Heart left ventricle (tissue), 16 donors: Measurements from ENCODE around the gene ZNF770. TPM values are rescaled to one million over a fixed set of nuclear protein-coding genes. Genes with fewer than 3 reads are reported as not detected.

ENCODE experiments used
- ATAC-seq, 4 donors: fragments of 200-7000 bp; cut with Tn5 transposase; one replicate each; pipeline ENCODE4 v1.9.1; 2020 to 2022; ENCODE audit warnings: moderate library complexity in 4 of 4, mild to moderate bottlenecking in 3 of 4, moderate number of reproducible peaks in 1 of 4
- DNase-seq, 5 donors: peaks; one replicate each; pipeline ENCODE4 v3.0.0-alpha.2; 2020
- H3K27ac ChIP-seq, 12 donors: fragments of 200-600 bp; sonication (generic) in 4 of 12; one replicate each; pipeline versions ENCODE4 v1.5.0 to v1.8.0; 2016 to 2022; ENCODE audit warnings: mild to moderate bottlenecking in 2 of 12
- H3K27me3 ChIP-seq, 9 donors: fragments of 200-600 bp; sonication (generic) in 2 of 9; one replicate each; pipeline versions ENCODE4 v1.5.1 to v1.8.0; 2016 to 2022; ENCODE audit warnings: mild to moderate bottlenecking in 3 of 9
- H3K36me3 ChIP-seq, 9 donors: fragments of 200-600 bp; sonication (generic) in 2 of 9; one replicate each; pipeline versions ENCODE4 v1.5.0 to v1.8.0; 2018 to 2022; ENCODE audit warnings: mild to moderate bottlenecking in 2 of 9
- H3K4me1 ChIP-seq, 12 donors: fragments of 200-600 bp; sonication (generic) in 4 of 12; one replicate each; pipeline versions ENCODE4 v1.5.0 to v1.8.0; 2016 to 2022; ENCODE audit warnings: mild to moderate bottlenecking in 3 of 12
- H3K4me3 ChIP-seq, 12 donors: fragments of 200-600 bp; sonication (generic) in 4 of 12; one replicate each; pipeline versions ENCODE4 v1.5.0 to v1.8.0; 2017 to 2022; ENCODE audit warnings: mild to moderate bottlenecking in 9 of 12, moderate library complexity in 4 of 12
- H3K9me3 ChIP-seq, 12 donors: fragments of 200-600 bp; sonication (generic) in 4 of 12; one replicate each; pipeline versions ENCODE4 v1.5.0 to v1.8.0; 2016 to 2022; ENCODE audit warnings: mild to moderate bottlenecking in 1 of 12
- POLR2A ChIP-seq, 2 donors: fragments of 450-650 bp; IDR thresholded peaks; one replicate each; pipeline ENCODE4 v1.6.1; 2017; ENCODE audit warnings: antibody characterized with exemption in 2 of 2, mild to moderate bottlenecking in 2 of 2, moderate library complexity in 2 of 2
- WGBS, 4 donors: extraction: QIAGEN DNeasy Blood & Tissue Kit in 2 of 4; methylation state at CpG; one replicate each; pipeline versions ENCODE4 v1.1.5 to v1.1.7; 2013 to 2018; 5-methylcytosine and 5-hydroxymethylcytosine counted together
- intact Hi-C, 10 donors: fragments of 100-400 bp; cut with DNase I; formaldehyde crosslinking; loops; one replicate each; pipeline versions ENCODE4 v1.11.1 to v1.14.2; 2022
- polyA plus RNA-seq, 2 donors: library from polyadenylated mRNA; stranded (reverse); fragments of 200-250 nt; gene quantifications; one replicate each; pipeline ENCODE4 v1.2.3, GENCODE V29; 2013
- total RNA-seq, 9 donors: library from RNA; depleted of rRNA in 2 of 9; stranded (reverse); fragments of >200 nt in 2 of 9; fragmentation: NEBNext Ultra II Directional in 3 of 9; extraction: Animal tissue kit (Norgen Biotek cat#: 25700) in 3 of 9; gene quantifications; one replicate each; pipeline versions ENCODE4 v1.1.0 to v1.2.4, GENCODE V29; 2016 to 2023
- TF ChIP-seq, protein P1 (sequence below), 12 donors: fragments of 200-600 bp; sonication (generic) in 4 of 12; IDR thresholded peaks; one replicate each; pipeline versions ENCODE4 v1.5.0 to v1.8.0; 2018 to 2022; ENCODE audit warnings: antibody characterized with exemption in 12 of 12, mild to moderate bottlenecking in 5 of 12
- donor health status: ischemic (EF 13 %, LVEDD 7.1; RV severe dilation, severe dysfunction).
- donor health status: healthy with polysubstance abuse.
- donor health status: DM: no; HTN: yes; CAD: no.
- donor health status: DM: no; HTN: no; CAD: no.
- donor health status: ischemic (EF 25% LVEDD 6.9; RV normal size, moderate dysfunction).
- donor health status: ischemic (EF 25% LVEDD 5.7; RV mildly dilated, moderate dysfunction).
- donor health status: healthy.
- donor health status: DM: yes; HTN: yes; CAD: no.
- donor health status: ischemic (EF 35%, LVEDD 5.7; RV mildly dilated, moderate dysfunction).
- donor health status: nonischemic (EF 11% LVEDD 7.7; RV severe dilation, severe dysfunction).
- donor health status: DM: yes; HTN: yes; CAD: no.
- donor health status: PGD.
- donor health status: ischemic (EF 29% LVEDD 5.4; RV normal size, mild dysfunction).
- donor health status: nonischemic (EF 23%, LVEDD 6.1; RV moderate dilation, normal function).

ZNF770 gene
- total and polyA plus RNA-seq, 11 donors = 14.5 to 44.7 (median 36.3) TPM

GRCh38 chr15:34999906-35000305 lies 11.8 kb upstream of the ZNF770 start:
- H3K4me3 ChIP-seq = no peak overlapping the region
- H3K4me1 ChIP-seq = peaks cover 0 to 11% (median 0%) of the 10 kb centered on the region in 12 donors
- intact Hi-C loops = no loop called here
- 86 to 95% (median 92%) methylated on average over 7 of the region's 7 CpGs for WGBS, 4 donors
- DNase-seq (no peak), ATAC-seq (no peak)
- H3K36me3 ChIP-seq = no peaks in the 10 kb centered on the region
- TF ChIP-seq, protein P1, sequence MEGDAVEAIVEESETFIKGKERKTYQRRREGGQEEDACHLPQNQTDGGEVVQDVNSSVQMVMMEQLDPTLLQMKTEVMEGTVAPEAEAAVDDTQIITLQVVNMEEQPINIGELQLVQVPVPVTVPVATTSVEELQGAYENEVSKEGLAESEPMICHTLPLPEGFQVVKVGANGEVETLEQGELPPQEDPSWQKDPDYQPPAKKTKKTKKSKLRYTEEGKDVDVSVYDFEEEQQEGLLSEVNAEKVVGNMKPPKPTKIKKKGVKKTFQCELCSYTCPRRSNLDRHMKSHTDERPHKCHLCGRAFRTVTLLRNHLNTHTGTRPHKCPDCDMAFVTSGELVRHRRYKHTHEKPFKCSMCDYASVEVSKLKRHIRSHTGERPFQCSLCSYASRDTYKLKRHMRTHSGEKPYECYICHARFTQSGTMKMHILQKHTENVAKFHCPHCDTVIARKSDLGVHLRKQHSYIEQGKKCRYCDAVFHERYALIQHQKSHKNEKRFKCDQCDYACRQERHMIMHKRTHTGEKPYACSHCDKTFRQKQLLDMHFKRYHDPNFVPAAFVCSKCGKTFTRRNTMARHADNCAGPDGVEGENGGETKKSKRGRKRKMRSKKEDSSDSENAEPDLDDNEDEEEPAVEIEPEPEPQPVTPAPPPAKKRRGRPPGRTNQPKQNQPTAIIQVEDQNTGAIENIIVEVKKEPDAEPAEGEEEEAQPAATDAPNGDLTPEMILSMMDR (IDR thresholded peaks at IDR 0.05) = no peak
- no peak for TF ChIP-seq POLR2A (IDR thresholded peaks at IDR 0.05)
- no peaks in the 10 kb centered on the region for H3K9me3 ChIP-seq
- no peak overlapping the region for H3K27ac ChIP-seq
- no peaks in the 10 kb centered on the region for H3K27me3 ChIP-seq

GRCh38 chr15:34994925-34995324 lies 6.8 kb upstream of the ZNF770 start:
- ATAC-seq = no peak
- no peaks in the 10 kb centered on the region for H3K27me3 ChIP-seq
- H3K27ac ChIP-seq = no peak overlapping the region
- no peaks in the 10 kb centered on the region for H3K4me1 ChIP-seq
- intact Hi-C loops = no loop called here
- no peaks in the 10 kb centered on the region for H3K9me3 ChIP-seq
- 83 to 93% (median 87%) methylated on average over 1 of the region's 1 CpG for WGBS, 4 donors
- no peak for DNase-seq
- H3K36me3 ChIP-seq = no peaks in the 10 kb centered on the region
- H3K4me3 ChIP-seq = no peak overlapping the region
- no peak for TF ChIP-seq POLR2A (IDR thresholded peaks at IDR 0.05)
- TF ChIP-seq, protein P1 (IDR thresholded peaks at IDR 0.05) = no peak

DNA sequence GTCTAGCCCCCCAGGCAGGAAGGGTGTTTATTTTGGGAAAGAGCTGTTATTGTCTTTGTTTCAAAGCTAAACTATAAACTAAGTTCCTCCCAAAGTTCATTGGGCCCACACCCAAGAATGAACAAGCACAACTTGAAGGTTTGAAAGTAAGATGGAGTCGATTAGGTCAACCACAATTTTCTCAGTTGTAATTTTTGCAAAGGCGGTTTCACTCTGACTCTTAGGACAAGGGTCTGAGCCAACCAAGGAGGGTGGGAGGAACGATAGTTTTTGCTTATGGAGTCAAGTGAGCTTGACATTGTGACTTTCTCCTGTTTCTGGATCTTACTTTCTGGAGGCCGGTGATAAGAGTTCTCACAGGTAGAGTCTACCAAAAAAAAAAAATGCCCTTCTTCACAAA lies 5.8 kb upstream of the ZNF770 start:
- intact Hi-C loops = no loop called here

GRCh38 chr15:34993412-34993811 lies 5.3 kb upstream of the ZNF770 start:
- TF ChIP-seq, protein P1 (IDR thresholded peaks at IDR 0.05) = no peak
- TF ChIP-seq POLR2A (IDR thresholded peaks at IDR 0.05) = no peak
- no peak for DNase-seq
- Histone ChIP-seq H3K27ac (no peak overlapping the region), H3K36me3 (no peaks in the 10 kb centered on the region), H3K4me3 (no peak overlapping the region), H3K27me3 (no peaks in the 10 kb centered on the region), H3K9me3 (no peaks in the 10 kb centered on the region), H3K4me1 (peaks cover 0 to 11% (median 6%) of the 10 kb centered on the region in 12 donors)
- 88 to 96% (median 92%) methylated on average over 6 of the region's 6 CpGs for WGBS, 4 donors
- no peak for ATAC-seq
- intact Hi-C loops = no loop called here

More for the DNA sequence above, 5.8 kb upstream of the ZNF770 start:
- Histone ChIP-seq H3K27me3 (no peaks in the 10 kb centered on the region), H3K9me3 (no peaks in the 10 kb centered on the region), H3K4me3 (no peak overlapping the region), H3K4me1 (peaks cover 0 to 7% (median 5%) of the 10 kb centered on the region in 12 donors), H3K36me3 (no peaks in the 10 kb centered on the region), H3K27ac (no peak overlapping the region)
- DNase-seq (no peak), ATAC-seq (no peak)
- WGBS, 4 donors = 84 to 90% (median 89%) methylated on average over 4 of the region's 4 CpGs
- no peak for TF ChIP-seq POLR2A (IDR thresholded peaks at IDR 0.05)
- TF ChIP-seq, protein P1 (IDR thresholded peaks at IDR 0.05) = no peak
